CD4-positive, alpha-beta T cell treated with Interferon alpha-2 for 1 hour (primary cell): Measurements from ENCODE around the gene PUM1.
"Not testable (repeated sequence)": the region's sequence is repeated elsewhere in the genome, so short reads cannot be mapped to it uniquely, and the experiment has no call there.

ENCODE experiments used
- DNase-seq, 2 donors: peaks; one replicate each; pipeline ENCODE4 v3.0.0-alpha.2; 2020 to 2022

PUM1 gene

GRCh38 chr1:31064111-31064717 lies 1.3 kb downstream of the PUM1 start:
- DNase-seq, result no peak

DNA sequence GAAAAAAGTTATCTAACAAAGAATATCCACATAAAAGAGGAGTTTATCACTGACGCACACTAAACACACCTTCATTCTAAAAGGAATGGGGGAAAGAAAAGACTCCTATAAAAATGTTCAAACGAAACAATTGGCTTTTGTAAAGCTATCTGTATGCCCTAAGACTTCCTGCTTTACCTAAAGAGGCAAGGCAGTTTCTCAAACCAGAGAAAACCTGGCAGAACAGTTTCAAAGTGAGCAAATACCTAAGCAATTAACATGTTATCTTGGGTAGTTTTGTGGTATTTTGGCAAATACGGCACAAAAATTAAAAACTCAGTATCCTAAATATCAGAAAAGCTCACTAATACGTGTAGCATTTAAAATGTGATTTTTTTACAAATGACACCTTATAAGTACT lies 1.9 kb downstream of the PUM1 start:
- DNase-seq, result peak in 1 of 2 donors; percentile 26

GRCh38 chr1:31062867-31063380 lies 2.6 kb downstream of the PUM1 start:
- no peak for DNase-seq

GRCh38 chr1:31062162-31062866 lies 3.2 kb downstream of the PUM1 start:
- DNase-seq, result not testable (repeated sequence)

GRCh38 chr1:31058012-31058411 lies 7.5 kb downstream of the PUM1 start:
- peak in 1 of 2 donors; percentile 28 for DNase-seq

- DNase-seq, result no peak
These were observed 9.6 kb downstream of the PUM1 start for GRCh38 chr1:31055953-31056352.

DNA sequence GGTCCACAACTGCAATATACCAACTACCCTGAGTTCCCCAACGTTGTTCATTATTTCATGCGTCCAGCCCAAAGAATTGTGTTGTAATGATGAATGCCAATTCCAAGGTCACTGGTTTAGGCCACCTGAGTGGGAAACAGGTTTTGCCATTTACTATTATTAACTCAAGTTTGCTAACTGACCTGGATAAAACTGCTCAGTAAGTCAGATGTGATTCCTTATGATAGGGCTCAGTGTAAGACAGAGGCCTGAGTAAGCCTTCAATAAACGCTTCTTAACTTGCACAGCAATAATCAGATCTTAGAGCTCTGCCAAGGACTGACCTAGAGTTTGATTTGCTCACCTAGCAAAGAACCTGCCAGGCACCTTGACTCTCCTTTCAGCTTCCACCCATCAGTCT lies 10.0 kb downstream of the PUM1 start:
- no peak for DNase-seq

- no peak for DNase-seq
These were observed 10.5 kb downstream of the PUM1 start for GRCh38 chr1:31054958-31055481.

GRCh38 chr1:31054349-31054748 lies 11.2 kb downstream of the PUM1 start:
- DNase-seq, result no peak

DNA sequence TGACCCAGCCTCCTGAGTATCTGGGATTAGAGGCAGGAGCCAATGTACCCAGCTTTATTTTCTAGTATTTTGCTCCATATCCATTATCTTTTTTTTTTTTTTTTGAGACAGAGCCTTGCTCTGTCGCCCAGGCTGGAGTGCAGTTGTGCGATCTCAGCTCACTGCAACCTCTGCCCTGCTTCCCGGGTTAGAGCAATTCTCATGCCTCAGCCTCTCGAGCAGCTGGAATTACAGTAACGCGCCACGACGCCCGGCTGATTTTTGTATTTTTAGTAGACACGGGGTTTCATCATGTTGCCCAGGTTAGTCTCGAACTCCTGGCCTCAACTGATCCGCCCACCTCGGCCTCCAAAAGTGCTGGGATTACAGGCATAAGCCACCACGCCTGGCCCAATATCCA lies 12.9 kb downstream of the PUM1 start:
- DNase-seq, result not testable (repeated sequence)

- no peak for DNase-seq
These were observed 13.9 kb downstream of the PUM1 start for GRCh38 chr1:31051611-31052010.

GRCh38 chr1:31047507-31047906 lies 18.0 kb downstream of the PUM1 start:
- DNase-seq, result not testable (repeated sequence)

DNA sequence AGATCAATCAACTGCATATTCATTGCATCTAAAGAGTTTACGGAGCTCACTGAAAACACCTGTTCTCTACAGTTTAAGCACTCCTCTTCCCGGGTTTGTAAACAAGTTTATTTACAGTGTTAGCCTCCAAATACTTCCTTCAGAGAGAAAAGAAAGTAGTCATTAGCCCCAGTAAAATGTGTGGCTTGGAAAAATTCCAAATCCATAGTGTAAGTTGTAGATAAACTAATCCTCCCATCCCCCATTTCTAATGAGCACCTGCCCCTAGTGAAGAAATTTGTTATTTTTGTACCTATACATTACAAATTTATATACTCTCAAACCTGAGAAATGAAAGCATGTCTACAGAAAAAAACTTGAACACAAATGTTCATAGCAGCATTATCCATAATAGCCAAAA lies 21.9 kb downstream of the PUM1 start:
- DNase-seq, result no peak

DNA sequence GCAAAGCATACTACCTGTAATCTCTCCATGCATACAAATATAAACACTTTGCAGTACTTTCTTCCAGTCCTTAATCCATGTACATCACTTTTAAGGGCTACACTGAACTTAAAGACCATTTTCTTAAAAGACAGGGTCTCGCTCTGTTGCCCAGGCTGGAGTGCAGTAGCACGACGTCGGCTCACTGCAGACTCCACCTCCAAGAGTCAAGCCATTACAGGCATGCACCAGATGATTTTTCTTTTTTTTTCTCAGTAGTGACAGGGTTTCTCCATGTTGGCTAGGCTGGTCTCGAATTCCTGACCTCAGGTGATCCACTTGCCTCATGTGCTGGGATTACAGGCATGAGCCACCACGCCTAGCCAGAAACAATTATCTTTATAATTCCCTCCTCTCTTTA lies 22.9 kb downstream of the PUM1 start:
- DNase-seq, result no peak

- no peak for DNase-seq
These were observed 24.0 kb downstream of the PUM1 start for GRCh38 chr1:31041529-31041928.

- DNase-seq, result no peak
These were observed 25.5 kb downstream of the PUM1 start for GRCh38 chr1:31040038-31040437.

DNA sequence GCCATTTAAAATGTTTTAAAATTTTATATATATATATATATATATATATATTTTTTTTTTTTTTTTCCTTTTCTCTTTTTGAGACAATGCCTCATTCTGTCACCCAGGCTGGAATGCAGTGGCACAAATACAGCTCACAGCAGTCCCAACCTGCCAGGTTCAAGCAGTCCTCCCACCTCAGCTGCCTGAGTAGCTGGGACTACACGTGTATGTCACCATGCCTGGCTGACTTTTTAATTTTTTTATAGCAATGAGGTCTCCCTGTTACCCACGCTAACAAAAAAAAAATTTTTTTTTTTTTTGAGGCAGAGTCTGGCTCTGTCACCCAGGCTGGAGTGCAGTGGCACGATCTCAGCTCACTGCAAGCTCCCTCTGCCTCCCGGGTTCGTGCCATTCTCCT lies 26.6 kb downstream of the PUM1 start:
- not testable (repeated sequence) for DNase-seq

GRCh38 chr1:31038360-31038759 lies 27.2 kb downstream of the PUM1 start:
- DNase-seq, result no peak

GRCh38 chr1:31036749-31037500 lies 28.6 kb downstream of the PUM1 start:
- no peak for DNase-seq

GRCh38 chr1:31033598-31033997 lies 31.9 kb downstream of the PUM1 start:
- DNase-seq, result no peak

- DNase-seq, result no peak
These were observed 33.3 kb downstream of the PUM1 start for GRCh38 chr1:31032266-31032665.

- no peak for DNase-seq
These were observed 34.0 kb downstream of the PUM1 start for GRCh38 chr1:31031330-31032143.

DNA sequence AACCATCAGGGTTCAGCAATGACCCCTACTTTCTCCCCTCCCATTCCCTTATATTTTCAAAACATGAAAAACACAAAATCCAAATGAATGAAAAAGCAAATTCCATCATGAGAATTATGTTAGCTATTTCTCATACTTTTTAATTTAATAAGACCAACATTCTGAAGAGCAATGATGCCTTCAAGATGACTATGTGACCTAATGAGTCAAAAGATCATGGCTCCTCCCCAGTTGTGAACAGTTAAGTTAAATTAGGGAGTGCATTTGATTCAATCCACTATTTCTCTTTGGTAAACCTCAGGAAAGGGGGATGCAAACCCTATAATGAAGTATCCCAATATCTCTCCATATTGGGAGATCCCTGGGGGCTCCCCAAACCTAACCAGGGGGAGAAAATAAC lies 36.5 kb downstream of the PUM1 start:
- DNase-seq, result no peak
